GM23338 (cell line): ENCODE measurements around the gene FILIP1. TPM values are rescaled to one million over a fixed set of nuclear protein-coding genes. Genes with fewer than 3 reads are reported as not detected.

Experiments used
- ATAC-seq: fragments of 200-7000 bp; cut with Tn5 transposase; 3 replicates; pipeline ENCODE4 v1.9.1; 2020
- DNase-seq: peaks from one replicate; pipeline ENCODE4 v3.0.0-alpha.2; 2015; ENCODE audit warnings: low spot score
- H2AFZ ChIP-seq: fragments of 200-600 bp; sonication (generic); 2 replicates; pipeline ENCODE4 v1.8.0; 2016; ENCODE audit warnings: antibody characterized with exemption, mild to moderate bottlenecking, moderate library complexity
- H3F3A ChIP-seq: fragments of 200-600 bp; sonication (generic); replicated peaks from 2 replicates; pipeline ENCODE4 v1.8.0; 2017; ENCODE audit warnings: antibody characterized with exemption, mixed run types, low read depth
- H3K27ac ChIP-seq: fragments of 200-600 bp; sonication (generic); 2 replicates; pipeline ENCODE4 v1.6.1; 2016; ENCODE audit warnings: low read depth
- H3K27me3 ChIP-seq: fragments of 200-600 bp; sonication (generic); 2 replicates; pipeline ENCODE4 v1.8.0; 2016; ENCODE audit warnings: mild to moderate bottlenecking, mixed run types, moderate library complexity; ENCODE audit not compliant: insufficient read depth
- H3K36me3 ChIP-seq: fragments of 200-600 bp; sonication (generic); 2 replicates; pipeline ENCODE4 v1.8.0; 2016; ENCODE audit warnings: mild to moderate bottlenecking; ENCODE audit not compliant: insufficient read depth
- H3K4me1 ChIP-seq: fragments of 200-600 bp; sonication (generic); 2 replicates; pipeline ENCODE4 v1.8.0; 2016; ENCODE audit warnings: mild to moderate bottlenecking, moderate library complexity; ENCODE audit not compliant: insufficient read depth
- H3K4me2 ChIP-seq: fragments of 200-600 bp; sonication (generic); 2 replicates; pipeline ENCODE4 v1.7.1; 2017; ENCODE audit warnings: mixed run types
- H3K4me3 ChIP-seq: fragments of 200-600 bp; sonication (generic); 2 replicates; pipeline ENCODE4 v1.6.1; 2016; ENCODE audit warnings: mixed run types
- H3K79me2 ChIP-seq: fragments of 200-600 bp; sonication (generic); replicated peaks from 2 replicates; pipeline ENCODE4 v1.8.0; 2017; ENCODE audit warnings: mild to moderate bottlenecking; ENCODE audit not compliant: insufficient read depth
- H3K9me2 ChIP-seq: fragments of 200-600 bp; sonication (generic); 2 replicates; pipeline ENCODE4 v1.8.0; 2017; ENCODE audit not compliant: insufficient read depth
- H4K20me1 ChIP-seq: fragments of 200-600 bp; sonication (generic); replicated peaks from 2 replicates; pipeline ENCODE4 v1.8.0; 2017; ENCODE audit warnings: mild to moderate bottlenecking; ENCODE audit not compliant: insufficient read depth
- H3K27ac Mint-ChIP-seq: 2 replicates; pipeline ENCODE4 v1.8.0; 2020; ENCODE audit warnings: inconsistent platforms, mild to moderate bottlenecking, moderate library complexity, mixed read lengths
- H3K27me3 Mint-ChIP-seq: 3 replicates; pipeline ENCODE4 v1.8.0; 2022; ENCODE audit warnings: low read depth, mild to moderate bottlenecking, moderate library complexity, mixed read lengths, inconsistent platforms; ENCODE audit not compliant: insufficient read depth, poor library complexity
- H3K36me3 Mint-ChIP-seq: 3 replicates; pipeline ENCODE4 v1.8.0; 2021; ENCODE audit warnings: low read depth, mild to moderate bottlenecking, inconsistent platforms, moderate library complexity, mixed read lengths
- H3K4me1 Mint-ChIP-seq: 3 replicates; pipeline ENCODE4 v1.8.0; 2020; ENCODE audit warnings: mild to moderate bottlenecking, inconsistent platforms, mixed read lengths
- H3K4me3 Mint-ChIP-seq: 3 replicates; pipeline ENCODE4 v1.8.0; 2021; ENCODE audit warnings: moderate library complexity, mild to moderate bottlenecking, inconsistent platforms, mixed read lengths
- H3K9me3 Mint-ChIP-seq: 3 replicates; pipeline ENCODE4 v1.8.0; 2020; ENCODE audit warnings: moderate library complexity, mild to moderate bottlenecking, inconsistent platforms, mixed read lengths
- EZH2 ChIP-seq: fragments of 200-600 bp; sonication (generic); IDR thresholded peaks from one replicate; pipeline ENCODE4 v1.8.0; 2017; ENCODE audit warnings: antibody characterized with exemption, mild to moderate bottlenecking, low read depth; ENCODE audit not compliant: unreplicated experiment
- JUNB ChIP-seq: IDR thresholded peaks from one replicate; pipeline ENCODE4 v1.6.1; 2016; ENCODE audit warnings: antibody characterized with exemption; ENCODE audit not compliant: unreplicated experiment
- NANOG ChIP-seq: IDR thresholded peaks from 2 replicates; pipeline ENCODE4 v1.6.1; 2016; ENCODE audit warnings: antibody characterized with exemption, borderline replicate concordance
- POLR2AphosphoS5 ChIP-seq: IDR thresholded peaks from 2 replicates; pipeline ENCODE4 v1.6.1; 2016; ENCODE audit warnings: antibody characterized with exemption, low read depth
- ZNF114 ChIP-seq: fragments of 250-450 bp; sonication (Bioruptor Pico); IDR thresholded peaks from 2 replicates; pipeline ENCODE4 v1.5.0; 2020; ENCODE audit warnings: mild to moderate bottlenecking, moderate library complexity
- ZNF331 ChIP-seq: fragments of 250-450 bp; sonication (Bioruptor Pico); IDR thresholded peaks from 2 replicates; pipeline ENCODE4 v1.5.0; 2020; ENCODE audit warnings: low read depth, mild to moderate bottlenecking, moderate library complexity
- ZNF462 ChIP-seq: fragments of 250-450 bp; sonication (Bioruptor Pico); IDR thresholded peaks from 2 replicates; pipeline ENCODE4 v1.5.0; 2020; ENCODE audit warnings: mild to moderate bottlenecking, moderate library complexity
- polyA plus RNA-seq: library from polyadenylated mRNA; unstranded; fragments of >200 nt; fragmentation: Nextera tagmentation; extraction: Ambion mirVana; gene quantifications from 2 replicates; pipeline ENCODE4 v1.2.1, GENCODE V29; 2016
- total RNA-seq: library from RNA; depleted of rRNA; stranded (reverse); fragments of >200 nt; shearing (Covaris generic); gene quantifications from 2 replicates; pipeline ENCODE4 v1.2.3, GENCODE V29; 2014

FILIP1 gene
- total and polyA plus RNA-seq, 2 experiments from 2014 or later: 3.7 to 6.4 TPM

- TF ChIP-seq ZNF462 (CRISPR knock-in tag): 0 out of 2 replicates have a peak, but pooled peaks have one; percentile 52
Measured at GRCh38 chr6:75268121-75268987, 225.2 kb downstream of the FILIP1 start (continued).

DNA sequence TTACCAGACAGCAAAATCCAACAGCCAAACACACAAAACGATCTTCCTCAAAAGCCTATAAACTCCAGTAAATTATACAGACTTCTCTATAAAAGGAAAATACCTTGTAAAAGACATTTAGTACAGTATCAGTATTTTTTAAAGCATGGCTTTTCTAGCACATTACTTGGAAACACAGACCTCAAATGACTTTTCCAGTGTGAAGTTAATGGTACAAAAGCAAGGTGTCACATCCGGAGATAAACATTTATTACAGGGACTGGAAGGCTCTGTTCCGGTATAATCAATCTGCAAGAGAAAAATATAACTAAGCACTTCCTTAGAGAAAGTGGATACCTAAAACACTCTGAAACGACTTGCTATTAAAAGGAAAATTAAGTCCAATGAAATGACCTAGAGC is 226.1 kb downstream of the FILIP1 start:
- ATAC-seq (no peak), DNase-seq (no peak)
- Histone ChIP-seq H2AFZ (no peak overlapping the region), H3K36me3 (no peaks in the 10 kb centered on the region), H3K79me2 (peaks cover 76% of the 10 kb centered on the region), H3K27ac (peak overlapping the region; percentile 70), H3K4me1 (peaks cover 24% of the 10 kb centered on the region), H3K27me3 (no peaks in the 10 kb centered on the region), H4K20me1 (no peaks in the 10 kb centered on the region), H3F3A (no peaks in the 10 kb centered on the region), H3K4me3 (peak overlapping the region; percentile 13; the same call in 1 of the 2 replicates), H3K9me2 (0 out of 2 replicates have a peak, but pooled peaks cover 4% of the 10 kb centered on the region), H3K4me2 (peak overlapping the region; percentile 22)
- H3K36me3 Mint-ChIP-seq: peaks cover 33% of the 10 kb centered on the region
- peaks cover 25% of the 10 kb centered on the region for H3K4me1 Mint-ChIP-seq
- peak overlapping the region; percentile 70; the same call in 1 of the 2 replicates for H3K27ac Mint-ChIP-seq
- H3K4me3 Mint-ChIP-seq: 0 out of 3 replicates have a peak overlapping the region, but pooled peaks have one; percentile 8
- H3K9me3 Mint-ChIP-seq: peaks cover 9% of the 10 kb centered on the region
- no peaks in the 10 kb centered on the region for H3K27me3 Mint-ChIP-seq
- TF ChIP-seq ZNF331 (CRISPR knock-in tag) (no peak), ZNF114 (CRISPR knock-in tag) (no peak), NANOG (no peak), POLR2AphosphoS5 (no peak), EZH2 (no peak), ZNF462 (CRISPR knock-in tag) (no peak), JUNB (no peak)
